GM21515 (cell line): ENCODE results near the gene VPS9D1.
"Not testable (repeated sequence)": the region's sequence is repeated elsewhere in the genome, so short reads cannot be mapped to it uniquely, and the experiment has no call there.

ENCODE experiments used
- ATAC-seq: cut with Tn5 transposase; IDR thresholded peaks from one replicate; pipeline ENCODE4 v1.9.1; 2021; ENCODE audit not compliant: unreplicated experiment

VPS9D1 gene

GRCh38 chr16:89695086-89695874, 25.4 kb downstream of the VPS9D1 start:
- no peak for ATAC-seq

DNA sequence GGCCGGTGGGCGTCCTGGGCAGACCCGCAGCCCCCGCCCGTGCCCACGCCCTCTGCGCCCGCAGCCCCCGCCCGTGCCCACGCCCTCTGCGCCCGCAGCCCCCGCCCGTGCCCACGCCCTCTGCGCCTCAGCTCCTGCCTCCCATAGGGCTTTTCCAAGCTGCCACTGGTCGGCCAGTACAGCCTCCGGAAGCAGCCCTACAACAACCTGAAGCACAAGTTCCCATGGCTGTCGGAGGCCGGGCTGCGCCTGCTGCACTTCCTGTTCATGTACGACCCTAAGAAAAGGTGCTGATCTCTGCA, 26.0 kb downstream of the VPS9D1 start:
- ATAC-seq: not testable (repeated sequence)

DNA sequence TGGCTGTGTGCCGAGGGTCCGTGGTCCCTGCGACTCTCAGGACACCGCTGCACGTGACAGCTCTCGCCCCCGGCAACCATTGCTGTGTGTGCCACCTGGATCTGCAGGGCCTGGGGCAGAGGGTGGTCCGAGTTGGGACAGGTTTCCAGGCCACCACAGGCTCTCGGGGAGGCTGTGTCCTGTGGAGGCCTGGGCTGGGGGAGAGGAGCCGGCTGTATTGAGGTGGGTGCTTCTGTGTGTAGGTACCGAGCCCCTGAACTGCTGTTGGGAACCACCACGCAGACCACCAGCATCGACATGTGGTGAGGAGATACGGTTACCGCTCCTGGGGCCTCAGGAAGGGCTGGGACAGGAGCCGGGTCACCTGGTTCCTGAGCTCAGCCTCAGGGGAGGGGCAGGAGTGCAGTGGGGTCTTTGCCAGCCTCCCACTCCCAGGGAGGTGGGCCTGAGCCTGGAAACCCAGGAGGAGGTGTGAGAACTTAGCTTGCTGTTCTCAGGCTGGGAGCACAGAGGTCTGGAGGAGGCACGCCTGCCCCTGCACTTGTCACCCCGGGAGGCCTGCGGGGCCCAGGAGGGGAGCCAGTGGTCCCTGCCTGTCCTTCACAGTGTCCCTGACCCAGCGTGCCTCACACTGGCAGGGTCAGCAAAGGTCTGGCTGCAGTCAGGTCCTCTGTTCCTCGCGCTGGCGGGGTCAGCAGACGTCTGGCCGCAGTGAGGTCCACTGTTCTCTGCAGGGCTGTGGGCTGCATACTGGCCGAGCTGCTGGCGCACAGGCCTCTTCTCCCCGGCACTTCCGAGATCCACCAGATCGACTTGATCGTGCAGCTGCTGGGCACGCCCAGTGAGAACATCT, 26.5 kb downstream of the VPS9D1 start:
- no peak for ATAC-seq

GRCh38 chr16:89693289-89693731, 27.4 kb downstream of the VPS9D1 start:
- no peak for ATAC-seq

GRCh38 chr16:89691986-89692569, 28.6 kb downstream of the VPS9D1 start:
- no peak for ATAC-seq

- no peak for ATAC-seq
Observed at GRCh38 chr16:89691231-89691985, 29.3 kb downstream of the VPS9D1 start.

DNA sequence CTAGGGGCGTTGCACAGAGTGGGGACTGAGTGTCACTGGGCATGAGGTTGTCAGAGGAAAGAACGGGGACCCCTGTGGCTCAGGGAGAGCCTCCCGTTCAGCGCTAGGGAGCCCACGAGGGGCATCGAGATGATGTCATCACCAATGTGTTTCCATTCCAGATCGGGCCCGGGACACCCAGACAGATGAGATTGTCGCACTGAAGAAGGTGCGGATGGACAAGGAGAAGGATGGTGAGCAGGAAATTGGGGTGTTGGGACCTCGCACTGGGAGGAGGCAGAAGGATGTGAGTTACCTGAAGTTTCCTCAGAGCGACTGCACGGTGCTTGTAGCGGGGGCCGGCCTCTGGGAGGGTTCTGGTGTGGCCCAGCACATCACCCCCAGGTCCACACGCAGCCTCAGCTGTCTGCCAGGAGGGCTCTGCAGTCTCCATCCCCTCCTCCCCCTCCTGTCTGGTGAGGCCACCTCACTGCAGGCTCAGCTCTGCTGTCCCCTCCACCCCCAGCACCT, 30.3 kb downstream of the VPS9D1 start:
- no peak for ATAC-seq

GRCh38 chr16:89689621-89690020, 31.1 kb downstream of the VPS9D1 start:
- not testable (repeated sequence) for ATAC-seq

- ATAC-seq: no peak
Observed at GRCh38 chr16:89689142-89689541, 31.6 kb downstream of the VPS9D1 start.

DNA sequence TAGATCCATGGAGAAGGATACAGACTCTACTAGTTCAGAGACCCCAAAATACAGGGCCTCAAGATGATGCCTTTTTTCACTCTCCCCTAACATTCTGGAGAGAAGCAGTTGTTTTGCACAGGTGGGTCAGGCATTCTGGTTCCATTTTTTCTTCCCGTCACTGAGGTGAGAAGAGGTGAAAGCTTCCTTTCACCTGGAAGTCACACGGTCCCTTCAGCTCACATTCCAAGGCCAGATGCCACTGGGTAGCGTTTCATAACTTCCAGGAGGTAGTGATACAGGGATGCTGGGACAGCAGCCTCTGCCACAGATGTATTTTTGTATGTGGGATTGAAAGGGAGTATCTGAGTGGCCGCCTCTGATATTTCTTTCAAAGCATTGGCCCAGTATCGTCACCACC, 32.3 kb downstream of the VPS9D1 start:
- no peak for ATAC-seq

GRCh38 chr16:89687092-89687940, 33.4 kb downstream of the VPS9D1 start:
- peak; percentile 30 for ATAC-seq

DNA sequence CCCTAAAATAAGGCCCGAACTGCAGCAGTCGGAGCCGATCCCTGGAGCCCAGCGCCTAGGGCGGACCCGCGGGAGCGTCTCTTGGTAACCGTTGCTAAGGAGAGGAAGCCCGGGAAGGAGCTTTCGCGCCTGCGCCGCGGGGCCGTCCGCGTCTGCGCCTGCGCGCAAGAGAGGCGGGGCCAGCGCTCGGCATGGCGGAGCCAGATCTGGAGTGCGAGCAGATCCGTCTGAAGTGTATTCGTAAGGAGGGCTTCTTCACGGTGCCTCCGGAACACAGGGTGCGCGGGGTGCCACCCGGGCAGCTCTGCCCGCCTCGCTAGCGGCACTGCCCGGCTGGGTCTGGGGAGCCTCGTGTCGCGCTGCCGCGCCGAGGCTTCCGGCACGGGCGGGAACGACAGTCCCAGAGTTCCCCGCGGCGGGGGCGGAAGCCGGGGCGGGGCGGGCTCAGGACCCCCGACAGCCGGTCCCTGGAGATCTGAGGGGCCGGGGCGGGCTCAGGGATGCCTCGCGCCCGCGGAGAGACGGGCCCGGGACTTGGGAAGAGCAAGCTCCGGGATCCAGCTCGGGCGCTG, 34.1 kb downstream of the VPS9D1 start, which contains the start of gene CDK10:
TSS of gene CDK10 (plus strand) at position 170 of the 572 bp plus-strand sequence. CDS start at position 192, 22 bp downstream.
- peak; percentile 71 for ATAC-seq

DNA sequence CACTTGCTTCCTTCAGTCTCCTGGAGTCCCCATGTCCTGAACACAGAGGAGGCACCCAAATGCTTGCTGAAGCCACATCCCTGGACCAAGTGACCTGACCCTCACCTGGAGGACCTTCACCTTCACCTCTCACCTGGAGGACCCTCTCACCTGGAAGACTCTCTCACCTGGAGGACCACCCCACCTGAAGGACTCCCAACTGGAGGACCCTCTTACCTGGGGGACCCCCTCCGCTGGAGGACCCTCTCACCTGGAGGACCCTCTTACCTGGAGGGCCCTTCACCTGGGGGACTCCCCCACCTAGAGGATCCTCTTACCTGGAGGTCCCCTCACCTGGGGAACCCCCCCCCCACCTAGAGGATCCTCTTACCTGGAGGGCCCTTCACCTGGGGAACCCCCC, 34.8 kb downstream of the VPS9D1 start:
- no peak for ATAC-seq

- no peak for ATAC-seq
Observed at GRCh38 chr16:89678258-89678657, 42.4 kb downstream of the VPS9D1 start.

GRCh38 chr16:89672177-89672941, 48.3 kb downstream of the VPS9D1 start:
- no peak for ATAC-seq

- ATAC-seq: not testable (repeated sequence)
Observed at GRCh38 chr16:89671565-89671964, 49.1 kb downstream of the VPS9D1 start.

DNA sequence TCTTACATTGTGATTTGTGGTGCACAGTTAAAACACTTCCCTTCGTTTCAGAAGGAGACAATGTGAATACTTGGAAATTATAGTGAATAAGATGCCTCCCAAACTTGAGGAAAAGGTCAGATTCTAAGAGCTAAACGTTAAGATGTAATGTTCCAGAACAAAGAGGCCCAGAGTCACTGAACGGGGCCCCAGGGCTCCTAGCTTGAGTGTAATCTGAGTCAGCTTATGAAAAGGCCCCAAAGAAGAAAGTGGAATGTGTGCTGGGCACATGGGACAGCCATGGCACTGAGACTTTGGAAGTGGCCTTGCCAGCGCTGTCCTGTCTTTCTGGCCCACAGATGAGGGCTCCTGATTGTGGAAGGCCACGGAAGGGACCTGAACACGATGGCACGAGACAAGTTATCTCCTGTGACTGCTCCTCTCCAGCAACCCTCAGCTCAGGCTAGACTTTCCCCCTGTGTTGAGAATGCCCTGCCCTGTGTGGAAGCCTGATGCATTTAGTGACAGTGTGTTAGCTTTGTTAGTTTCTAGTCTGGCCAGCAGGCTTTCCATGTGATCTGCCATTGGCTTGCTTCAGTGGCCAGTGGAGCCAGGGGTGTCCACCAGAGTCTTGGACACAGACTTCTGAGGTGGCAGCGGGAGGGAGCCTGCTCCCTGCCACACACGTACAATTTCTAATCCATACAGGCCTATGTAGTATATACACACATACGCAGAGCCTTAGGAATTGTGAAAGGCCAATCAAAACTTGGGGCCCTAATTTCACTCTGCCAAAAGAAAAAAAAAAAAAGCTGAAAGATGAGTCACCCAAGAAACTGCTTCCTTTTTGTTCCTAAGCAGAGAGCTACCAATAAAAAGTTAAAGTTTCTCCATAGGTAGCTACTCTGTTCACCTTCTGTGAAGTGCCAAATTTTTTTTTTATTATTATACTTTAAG, 49.9 kb downstream of the VPS9D1 start:
- ATAC-seq: no peak

- no peak for ATAC-seq
Observed at GRCh38 chr16:89669755-89670154, 50.9 kb downstream of the VPS9D1 start.
